GM12801 (cell line): ENCODE measurements around the gene LBHD2.

ENCODE experiments used
- TF ChIP-seq, protein P1 (sequence below): IDR thresholded peaks from one replicate; pipeline ENCODE4 v1.5.1; 2011; ENCODE audit warnings: control low read depth; ENCODE audit not compliant: insufficient read length; ENCODE audit errors: extremely low read depth

Gene LBHD2

DNA sequence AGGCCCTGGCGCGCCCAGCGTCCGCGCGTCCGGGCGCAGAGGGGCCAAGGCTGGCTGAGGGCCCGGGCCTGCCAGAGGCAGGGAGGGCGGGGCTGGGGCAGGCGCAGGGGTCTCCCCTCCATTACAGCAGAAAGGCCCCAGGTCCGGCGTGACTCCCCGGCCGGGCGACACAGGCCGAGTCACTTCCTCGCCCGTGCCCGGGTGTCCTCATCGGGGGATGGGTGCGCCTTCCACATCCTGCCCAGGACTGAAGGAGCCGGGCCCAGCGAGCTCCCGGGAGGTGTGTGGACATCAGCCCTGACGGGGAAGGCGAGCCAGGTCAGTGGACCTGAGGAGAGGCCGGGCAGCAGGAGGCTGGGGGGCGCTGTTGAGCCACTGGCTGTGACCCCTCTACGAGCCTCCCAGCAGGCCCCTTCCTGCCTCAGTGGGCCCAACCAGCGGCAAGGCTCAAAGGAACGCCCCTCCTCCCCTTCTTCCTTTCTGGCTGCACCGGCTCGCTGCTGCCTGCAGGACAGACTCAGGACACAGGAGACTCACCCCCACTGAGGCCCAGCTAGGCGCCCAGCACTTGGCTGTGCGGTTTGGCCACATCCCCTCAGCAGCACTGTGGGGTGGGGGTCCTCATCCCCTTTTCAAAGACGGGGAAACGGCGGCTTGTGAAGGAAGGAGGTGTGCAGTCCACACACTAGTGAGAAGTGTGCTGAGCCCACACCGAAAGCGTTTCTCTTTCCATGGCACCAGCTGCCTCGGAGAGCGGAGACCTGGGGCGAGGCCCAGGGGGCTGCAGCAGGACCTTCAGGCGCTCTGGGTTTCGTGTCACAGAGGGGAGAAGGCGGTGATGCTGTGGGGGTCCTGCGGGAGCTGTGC lies 39.9 kb downstream of the LBHD2 start:
- TF ChIP-seq, protein P1, sequence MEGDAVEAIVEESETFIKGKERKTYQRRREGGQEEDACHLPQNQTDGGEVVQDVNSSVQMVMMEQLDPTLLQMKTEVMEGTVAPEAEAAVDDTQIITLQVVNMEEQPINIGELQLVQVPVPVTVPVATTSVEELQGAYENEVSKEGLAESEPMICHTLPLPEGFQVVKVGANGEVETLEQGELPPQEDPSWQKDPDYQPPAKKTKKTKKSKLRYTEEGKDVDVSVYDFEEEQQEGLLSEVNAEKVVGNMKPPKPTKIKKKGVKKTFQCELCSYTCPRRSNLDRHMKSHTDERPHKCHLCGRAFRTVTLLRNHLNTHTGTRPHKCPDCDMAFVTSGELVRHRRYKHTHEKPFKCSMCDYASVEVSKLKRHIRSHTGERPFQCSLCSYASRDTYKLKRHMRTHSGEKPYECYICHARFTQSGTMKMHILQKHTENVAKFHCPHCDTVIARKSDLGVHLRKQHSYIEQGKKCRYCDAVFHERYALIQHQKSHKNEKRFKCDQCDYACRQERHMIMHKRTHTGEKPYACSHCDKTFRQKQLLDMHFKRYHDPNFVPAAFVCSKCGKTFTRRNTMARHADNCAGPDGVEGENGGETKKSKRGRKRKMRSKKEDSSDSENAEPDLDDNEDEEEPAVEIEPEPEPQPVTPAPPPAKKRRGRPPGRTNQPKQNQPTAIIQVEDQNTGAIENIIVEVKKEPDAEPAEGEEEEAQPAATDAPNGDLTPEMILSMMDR = no peak

DNA sequence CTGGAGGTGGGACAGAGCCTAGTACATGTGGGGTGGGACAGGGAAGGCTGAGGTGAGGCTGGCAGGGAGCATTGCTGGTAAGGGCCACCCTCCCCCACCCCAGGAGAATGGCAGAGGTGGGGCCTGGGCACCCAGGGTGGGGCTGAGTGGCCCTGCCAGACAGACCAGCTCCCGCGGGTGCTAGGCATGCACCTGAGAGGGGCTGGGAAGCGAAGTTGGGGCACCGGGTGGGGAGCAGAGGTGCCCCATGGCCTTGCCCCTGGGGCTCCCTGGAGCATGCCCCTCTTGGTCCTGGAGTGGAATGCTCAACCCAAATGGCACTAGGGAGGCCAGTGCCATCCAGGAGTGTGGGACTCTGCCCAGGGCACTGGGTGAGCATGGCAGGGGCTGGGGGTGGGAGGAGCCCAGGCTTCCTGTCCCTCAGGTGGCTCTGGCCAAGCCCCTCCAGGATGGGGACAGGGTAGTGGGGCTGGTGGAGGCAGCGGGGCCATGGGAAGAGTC lies 40.5 kb downstream of the LBHD2 start:
- TF ChIP-seq, protein P1 = no peak

DNA sequence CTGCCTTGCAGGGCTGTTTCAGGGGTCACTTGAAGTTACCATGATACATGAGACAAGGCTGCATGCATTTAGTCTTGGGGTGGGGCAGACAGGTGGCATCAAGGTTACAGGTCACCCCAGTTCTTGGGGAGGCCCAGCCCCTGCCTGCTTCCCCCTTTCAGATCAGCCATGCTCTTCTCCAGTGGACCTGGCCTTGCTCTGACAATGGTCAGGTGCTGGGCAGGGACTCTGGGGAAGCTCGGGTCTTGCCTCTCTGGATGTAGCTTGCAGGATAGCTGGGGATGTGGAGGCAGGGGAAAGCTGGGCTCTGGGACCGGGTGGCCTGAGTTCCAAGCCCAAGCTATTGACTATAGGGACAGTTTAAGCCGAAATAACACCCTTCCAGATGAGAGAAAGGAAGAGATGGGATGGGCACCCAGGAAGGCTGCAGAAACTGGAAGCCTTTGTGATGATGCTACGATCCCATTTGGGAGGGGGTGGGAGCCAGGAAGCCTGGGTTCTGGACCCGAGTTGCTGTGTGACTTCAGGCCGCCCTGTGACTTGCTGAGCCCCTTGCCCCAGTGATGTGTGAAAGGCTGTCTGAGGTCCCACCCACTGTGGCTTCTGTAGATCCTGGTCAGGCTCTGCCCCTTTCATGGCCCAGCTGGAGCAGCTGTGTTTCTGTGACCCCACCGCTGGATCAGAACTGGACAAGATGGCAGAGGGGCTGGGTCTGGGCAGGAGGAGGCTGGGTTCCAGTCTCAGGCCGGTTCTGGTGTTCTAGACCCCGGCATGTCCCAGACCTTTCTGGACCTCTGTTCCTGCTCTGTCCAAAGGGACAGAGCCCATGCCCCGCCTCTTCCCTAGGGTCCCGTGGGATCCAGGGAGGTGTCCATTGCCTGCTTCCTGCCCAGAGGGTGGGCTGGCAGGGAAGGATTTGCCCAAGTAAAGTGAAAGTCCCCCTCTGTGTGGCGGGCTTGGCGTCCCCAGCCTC lies 41.4 kb downstream of the LBHD2 start:
- TF ChIP-seq, protein P1 = no peak

DNA sequence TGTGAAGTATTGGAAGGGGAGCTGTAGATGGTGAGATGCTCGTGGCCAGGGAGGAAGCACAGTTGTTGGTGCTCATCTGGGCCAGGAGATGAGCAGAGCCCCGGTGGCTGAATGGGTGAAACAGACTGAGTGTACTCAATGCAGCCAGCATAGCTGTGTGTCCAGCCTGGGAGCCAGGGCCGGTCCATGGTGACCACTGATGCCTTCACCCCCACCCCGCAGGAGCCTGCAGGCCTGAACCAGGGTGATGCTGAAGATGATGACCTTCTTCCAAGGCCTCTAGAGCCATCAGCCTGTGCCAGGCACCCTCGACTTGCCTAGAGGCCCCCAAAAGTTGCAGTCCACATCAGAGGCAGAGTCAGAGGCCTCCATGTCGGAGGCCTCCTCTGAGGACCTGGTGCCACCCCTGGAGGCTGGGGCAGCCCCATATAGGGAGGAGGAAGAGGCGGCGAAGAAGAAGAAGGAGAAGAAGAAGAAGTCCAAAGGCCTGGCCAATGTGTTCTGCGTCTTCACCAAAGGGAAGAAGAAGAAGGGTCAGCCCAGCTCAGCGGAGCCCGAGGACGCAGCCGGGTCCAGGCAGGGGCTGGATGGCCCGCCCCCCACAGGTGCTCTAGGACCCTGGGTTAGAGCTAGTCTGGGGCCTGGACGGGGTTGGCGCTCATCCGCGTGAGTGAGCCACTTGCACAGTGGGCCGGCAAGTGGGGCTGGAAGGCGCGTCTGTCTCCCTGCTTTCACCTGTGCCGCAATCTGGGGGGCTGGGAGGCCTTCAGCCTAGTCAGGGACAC lies 42.3 kb downstream of the LBHD2 start:
- TF ChIP-seq, protein P1 = no peak

DNA sequence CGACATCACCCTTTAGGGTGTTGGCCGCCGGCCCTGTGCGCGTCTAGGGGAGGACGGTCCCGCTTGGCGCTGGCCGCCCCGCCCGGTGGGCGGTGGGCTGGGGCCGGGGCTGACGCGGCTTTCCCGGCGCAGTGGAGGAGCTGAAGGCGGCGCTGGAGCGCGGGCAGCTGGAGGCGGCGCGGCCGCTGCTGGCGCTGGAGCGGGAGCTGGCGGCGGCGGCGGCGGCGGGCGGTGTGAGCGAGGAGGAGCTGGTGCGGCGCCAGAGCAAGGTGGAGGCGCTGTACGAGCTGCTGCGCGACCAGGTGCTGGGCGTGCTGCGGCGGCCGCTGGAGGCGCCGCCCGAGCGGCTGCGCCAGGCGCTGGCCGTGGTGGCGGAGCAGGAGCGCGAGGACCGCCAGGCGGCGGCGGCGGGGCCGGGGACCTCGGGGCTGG lies 42.9 kb downstream of the LBHD2 start:
- TF ChIP-seq, protein P1 = no peak

DNA sequence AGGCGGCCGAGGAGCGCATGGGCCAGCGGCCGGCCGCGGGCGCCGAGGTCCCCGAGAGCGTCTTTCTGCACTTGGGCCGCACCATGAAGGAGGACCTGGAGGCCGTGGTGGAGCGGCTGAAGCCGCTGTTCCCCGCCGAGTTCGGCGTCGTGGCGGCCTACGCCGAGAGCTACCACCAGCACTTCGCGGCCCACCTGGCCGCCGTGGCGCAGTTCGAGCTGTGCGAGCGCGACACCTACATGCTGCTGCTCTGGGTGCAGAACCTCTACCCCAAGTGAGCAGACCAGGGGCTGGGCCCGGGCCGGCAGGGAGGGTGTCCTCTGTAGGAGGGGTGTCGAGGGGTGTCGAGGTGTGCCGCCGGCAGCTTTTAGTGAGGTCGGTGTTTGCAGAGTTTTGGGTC lies 43.3 kb downstream of the LBHD2 start:
- TF ChIP-seq, protein P1 = no peak
